ENCODE results near the gene MAPK14.
"Not testable (repeated sequence)": the region's sequence is repeated elsewhere in the genome, so short reads cannot be mapped to it uniquely, and the experiment has no call there.

MAPK14 gene

DNA sequence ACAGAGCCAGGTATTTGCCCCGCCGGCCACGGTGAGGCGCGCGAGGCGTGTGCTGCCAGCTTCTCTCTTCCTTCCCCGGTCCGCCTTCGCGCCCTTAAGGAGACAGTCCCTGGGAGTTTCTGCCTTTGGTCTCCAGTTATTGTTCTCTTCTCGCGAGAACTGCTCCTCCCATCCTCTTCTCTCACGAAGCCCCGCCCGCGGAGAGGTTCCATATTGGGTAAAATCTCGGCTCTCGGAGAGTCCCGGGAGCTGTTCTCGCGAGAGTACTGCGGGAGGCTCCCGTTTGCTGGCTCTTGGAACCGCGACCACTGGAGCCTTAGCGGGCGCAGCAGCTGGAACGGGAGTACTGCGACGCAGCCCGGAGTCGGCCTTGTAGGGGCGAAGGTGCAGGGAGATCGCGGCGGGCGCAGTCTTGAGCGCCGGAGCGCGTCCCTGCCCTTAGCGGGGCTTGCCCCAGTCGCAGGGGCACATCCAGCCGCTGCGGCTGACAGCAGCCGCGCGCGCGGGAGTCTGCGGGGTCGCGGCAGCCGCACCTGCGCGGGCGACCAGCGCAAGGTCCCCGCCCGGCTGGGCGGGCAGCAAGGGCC is at the start of gene MAPK14:
Gene MAPK14 (plus strand): TSS at position 308 of the 587 bp plus-strand sequence. CDS start 350 bp downstream, outside the sequence.
- DNase-seq (ENCODE audit: extremely low read depth in 1 of 2, low read depth in 1 of 2): peak; percentile 90 to 97

DNA sequence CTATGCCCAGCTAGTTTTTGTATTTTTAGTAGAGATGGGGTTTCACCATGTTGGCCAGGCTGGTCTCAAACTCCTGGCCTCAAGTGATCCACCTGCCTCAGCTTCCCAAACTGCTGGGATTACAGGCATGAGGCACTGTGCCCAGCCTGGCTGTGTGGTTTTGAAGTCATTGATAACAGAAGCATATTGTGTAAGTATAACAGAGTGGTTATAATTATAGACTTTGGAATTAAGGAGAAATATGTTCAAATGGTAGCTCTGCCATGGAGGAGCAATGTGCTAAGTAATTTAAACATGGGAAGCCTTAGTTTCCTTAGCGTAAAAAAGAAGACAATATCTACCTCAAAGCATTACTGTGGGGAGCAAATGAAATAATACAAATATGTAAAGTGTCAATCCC is 47.5 kb upstream of the MAPK14 start:
- not testable (repeated sequence) for DNase-seq (ENCODE audit: extremely low read depth in 1 of 2, low read depth in 1 of 2)

DNA sequence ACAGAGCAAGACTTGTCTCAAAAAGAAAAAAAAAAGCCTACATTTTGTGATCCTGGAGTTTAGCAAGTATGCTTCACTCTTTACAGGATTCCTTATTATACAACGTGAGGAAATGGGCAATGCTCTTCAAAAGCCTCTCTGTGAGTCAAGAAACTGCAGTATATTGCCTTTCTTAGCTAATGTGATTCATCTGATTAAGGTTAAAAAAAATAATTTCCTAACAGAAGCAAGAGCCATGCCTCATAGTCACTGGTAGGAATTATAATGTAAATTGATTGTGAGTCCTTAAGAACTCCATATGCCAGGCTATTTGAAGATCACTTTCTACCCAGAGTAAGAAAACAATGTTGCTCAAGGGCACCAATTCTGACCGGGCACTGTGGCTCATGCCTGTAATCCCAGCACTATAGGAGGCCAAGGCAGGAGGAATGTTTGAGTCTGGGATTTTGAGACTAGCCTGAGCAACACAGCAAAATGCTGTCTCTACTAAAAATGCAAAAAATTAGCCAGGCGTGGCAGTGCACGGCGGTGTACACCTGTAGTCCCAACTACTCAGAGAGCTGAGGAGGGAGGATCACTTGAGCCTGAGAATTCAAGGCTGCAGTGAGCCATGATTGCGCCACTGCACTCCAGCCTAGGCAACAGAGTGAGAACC is 46.5 kb upstream of the MAPK14 start:
- no peak for DNase-seq (ENCODE audit: extremely low read depth in 1 of 2, low read depth in 1 of 2)

DNA sequence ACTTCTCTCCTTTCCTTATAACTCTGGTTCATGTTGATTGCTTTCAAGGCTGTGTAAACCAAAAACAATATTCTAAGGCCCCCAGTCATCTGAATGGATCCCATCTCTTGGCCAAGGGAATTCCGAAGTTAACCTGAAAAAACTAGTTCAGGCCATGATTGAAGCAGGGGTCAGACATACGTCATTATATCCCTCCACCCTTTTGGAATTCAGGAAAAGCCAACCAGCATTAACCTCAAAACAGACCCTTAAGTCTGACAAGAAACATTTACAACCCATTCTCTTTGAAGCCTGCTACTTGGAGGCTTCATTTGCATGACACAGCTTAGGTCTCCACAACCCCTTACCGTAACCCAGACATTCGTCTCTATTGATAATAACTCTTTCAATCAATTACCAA is 42.9 kb upstream of the MAPK14 start:
- no peak for DNase-seq (ENCODE audit: extremely low read depth in 1 of 2, low read depth in 1 of 2)

DNA sequence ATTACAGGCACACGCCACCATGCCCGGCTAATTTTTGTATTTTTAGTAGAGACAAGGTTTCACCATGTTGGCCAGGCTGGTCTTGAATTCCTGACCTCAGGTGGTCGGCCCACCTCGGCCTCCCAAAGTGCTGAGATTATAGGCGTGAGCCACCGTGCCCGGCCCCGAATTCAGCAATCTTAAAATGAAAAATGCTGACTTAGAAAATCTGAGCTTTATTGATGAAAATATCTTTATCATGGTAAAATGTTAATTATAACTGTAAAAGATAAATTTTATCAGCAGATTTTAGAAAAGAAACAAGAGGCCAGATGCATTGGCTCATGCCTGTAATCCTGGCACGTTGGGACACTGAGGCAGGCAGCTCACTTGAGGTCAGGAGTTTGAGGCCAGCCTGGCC is 39.6 kb upstream of the MAPK14 start:
- DNase-seq (ENCODE audit: extremely low read depth in 1 of 2, low read depth in 1 of 2): not testable (repeated sequence)

DNA sequence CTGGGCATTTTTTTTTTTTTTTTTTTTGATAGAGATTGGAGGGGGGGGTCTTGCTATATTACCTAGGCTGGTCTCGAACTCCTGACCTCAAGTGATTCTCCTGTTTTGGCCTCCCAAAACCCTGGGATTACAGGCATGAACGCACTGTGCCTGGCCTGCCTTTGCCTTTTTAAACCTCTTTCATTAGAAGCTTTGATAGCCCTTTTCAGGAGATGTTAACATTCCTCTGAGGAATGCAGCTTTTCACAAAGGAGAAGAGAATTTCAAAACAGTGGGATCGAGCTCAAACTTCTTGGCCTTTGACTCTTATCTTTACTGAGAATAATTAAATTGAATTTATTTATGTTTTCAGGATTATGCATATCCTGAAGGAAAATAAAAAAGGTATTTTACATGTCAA is 34.5 kb upstream of the MAPK14 start:
- no peak for DNase-seq (ENCODE audit: extremely low read depth in 1 of 2, low read depth in 1 of 2)

DNA sequence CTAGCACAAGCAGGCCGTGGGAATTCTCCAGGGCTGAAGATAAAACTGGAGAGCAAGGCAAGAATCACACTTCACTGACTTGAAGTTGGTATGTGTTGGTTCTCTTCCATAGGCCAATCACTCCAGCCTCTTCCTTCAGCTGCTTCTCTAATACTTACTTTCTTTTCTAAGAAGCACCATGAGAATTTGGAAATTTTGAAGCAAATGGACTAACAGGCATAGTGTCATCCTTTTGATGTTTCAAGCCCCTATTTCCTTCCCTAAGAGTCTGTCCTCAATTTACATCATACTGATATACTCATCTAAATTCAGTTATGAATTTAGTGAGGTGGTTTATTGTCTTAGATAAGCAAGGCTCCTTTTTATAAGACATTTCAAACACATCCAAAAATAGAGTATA is 27.2 kb upstream of the MAPK14 start:
- DNase-seq (ENCODE audit: extremely low read depth in 1 of 2, low read depth in 1 of 2): no peak

DNA sequence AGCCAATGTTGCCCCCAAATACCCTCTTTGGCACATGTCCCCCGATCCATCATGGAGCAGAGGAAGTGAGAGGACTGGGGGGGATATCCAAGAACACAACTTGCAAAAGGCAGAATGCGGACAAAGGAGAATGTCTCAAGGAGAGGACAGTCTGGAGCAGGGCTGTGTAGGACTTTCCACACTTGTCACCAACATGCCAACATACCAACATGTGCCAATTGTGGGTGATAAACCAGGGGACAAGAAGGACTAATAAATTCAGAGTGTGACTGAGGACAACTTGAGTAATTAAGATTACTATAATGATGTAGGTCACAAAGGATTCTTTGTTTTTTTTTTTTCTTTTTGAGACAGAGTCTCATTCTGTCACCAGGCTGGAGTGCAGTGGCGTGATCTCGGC is 11.9 kb upstream of the MAPK14 start:
- DNase-seq (ENCODE audit: extremely low read depth in 1 of 2, low read depth in 1 of 2): no peak

DNA sequence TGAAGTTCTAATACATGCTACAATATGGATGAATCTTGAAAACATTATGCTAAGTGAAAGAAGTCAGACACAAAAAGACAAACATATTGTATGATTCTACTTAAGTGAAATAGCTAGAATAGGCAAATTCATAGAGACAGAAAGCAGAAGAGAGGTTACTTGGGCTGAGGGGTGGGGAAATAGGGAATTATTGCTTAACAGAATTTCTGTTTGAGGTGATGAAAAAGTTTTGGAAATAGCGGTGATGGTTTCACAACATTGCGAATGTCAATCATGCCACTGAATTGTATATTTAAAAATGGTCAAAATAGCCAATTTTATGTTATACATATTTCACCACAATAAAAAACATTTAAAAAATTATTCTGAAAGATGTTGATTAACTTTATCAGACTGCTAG is 9.3 kb upstream of the MAPK14 start:
- DNase-seq (ENCODE audit: extremely low read depth in 1 of 2, low read depth in 1 of 2): no peak

DNA sequence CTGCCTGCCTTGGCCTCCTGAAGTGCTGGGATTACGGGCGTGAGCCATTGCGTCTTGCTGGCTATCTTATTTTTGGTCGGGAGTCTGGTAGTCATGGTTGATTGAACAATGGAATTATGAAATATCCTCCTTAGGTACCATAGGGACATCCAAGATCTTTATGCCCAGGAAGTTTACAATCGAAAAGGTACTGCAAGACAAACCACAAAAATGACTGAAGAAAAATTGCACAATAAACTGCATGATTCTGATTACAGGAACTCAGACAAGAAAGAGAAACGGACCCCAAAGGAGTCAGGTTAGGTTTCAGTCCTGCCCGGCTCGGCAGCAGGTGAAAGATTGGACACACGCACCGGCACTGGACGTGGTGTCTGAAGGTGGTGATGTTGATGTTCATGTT is 8.4 kb upstream of the MAPK14 start:
- DNase-seq (ENCODE audit: extremely low read depth in 1 of 2, low read depth in 1 of 2): no peak

DNA sequence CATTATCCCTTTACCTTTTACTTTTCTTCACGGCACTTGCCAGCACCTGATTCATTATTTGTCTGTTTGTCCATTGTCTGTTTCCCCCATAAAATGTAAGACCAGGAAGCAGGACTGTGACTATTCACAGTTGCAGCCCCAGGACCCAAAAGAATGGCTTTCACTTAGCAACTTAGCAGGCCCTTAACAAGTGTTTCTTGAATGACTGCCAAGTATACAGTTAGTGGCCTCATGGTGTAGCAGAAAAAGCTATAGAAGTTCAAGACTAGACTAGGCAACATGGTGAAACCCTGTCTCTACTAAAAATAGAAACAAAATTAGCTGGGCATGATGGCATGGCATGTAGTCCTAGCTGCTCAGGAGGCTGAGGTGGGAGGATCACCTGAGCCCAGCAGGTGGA is 7.5 kb upstream of the MAPK14 start:
- no peak for DNase-seq (ENCODE audit: extremely low read depth in 1 of 2, low read depth in 1 of 2)

DNA sequence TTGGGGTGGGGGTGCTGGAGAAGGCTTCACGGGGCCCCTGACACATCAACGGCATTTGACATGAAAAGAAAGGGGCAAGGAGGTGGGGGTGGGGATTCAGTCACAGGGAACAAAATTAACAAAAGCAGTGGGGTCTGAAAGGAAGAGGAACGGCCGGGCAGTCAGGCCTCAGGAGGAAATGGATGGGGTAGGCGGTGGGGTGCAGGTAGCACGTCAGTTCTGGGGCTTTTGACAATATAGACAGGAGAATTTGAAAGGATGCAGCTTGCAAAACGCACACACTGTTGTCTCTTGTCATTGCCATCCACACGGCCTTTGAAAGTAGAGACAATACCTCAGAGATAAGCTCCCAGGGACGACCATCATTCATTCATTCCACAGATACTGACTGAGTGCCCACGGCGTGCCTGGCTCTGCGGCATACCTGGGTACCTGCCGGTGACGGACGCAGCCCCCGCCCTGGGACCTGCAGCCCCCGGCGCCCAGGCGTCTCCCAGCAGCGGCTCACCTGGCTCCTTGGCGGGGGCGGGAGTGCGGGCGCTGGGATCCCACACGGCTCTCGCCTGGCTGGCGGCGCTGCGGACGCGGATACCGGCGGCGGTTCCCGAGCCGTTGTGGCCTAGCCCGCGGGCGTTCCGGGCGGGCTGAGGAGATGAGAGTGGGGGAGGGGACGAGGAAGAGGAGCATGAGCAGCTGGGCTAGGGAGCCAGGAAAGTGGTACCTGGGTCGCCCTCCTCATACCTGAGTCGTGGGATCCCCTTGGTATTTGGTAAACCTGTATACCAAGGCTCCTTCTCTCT is 3.4 kb upstream of the MAPK14 start, which contains the start of gene SLC26A8:
Gene SLC26A8 (minus strand): TSS at position 646 of the 800 bp plus-strand sequence. CDS start 4,934 bp downstream, outside the sequence.
- DNase-seq (ENCODE audit: extremely low read depth in 1 of 2, low read depth in 1 of 2): no peak

DNA sequence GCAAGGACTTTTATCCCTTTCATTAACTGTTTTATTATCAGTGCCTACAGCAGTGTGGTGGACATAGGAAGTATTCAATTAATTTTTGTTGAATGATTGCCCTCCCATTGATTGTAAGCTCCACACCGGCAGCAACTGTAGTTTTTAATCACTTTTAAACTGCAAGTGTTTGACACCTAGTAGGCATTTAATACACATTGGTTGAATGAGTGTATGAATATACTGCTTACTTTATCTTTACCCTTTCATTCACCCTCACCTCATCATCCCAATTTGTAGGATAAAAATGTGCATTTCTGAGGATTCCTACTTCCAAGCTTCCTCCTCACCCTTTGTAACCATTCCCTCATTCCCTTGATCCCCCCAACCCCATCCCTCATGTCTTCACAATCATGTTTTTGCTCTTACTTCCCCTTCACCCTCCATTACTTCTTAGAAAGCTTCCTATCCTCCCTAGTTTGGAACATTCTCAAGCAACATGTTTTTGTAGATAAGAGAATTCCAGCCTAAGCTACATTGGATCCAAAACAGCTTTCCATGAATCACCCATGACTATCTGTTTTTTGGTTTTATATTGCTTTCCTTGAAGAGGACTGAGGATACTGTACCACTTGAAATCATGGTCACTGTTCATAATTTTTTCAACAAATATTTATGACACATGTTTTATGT is 2.2 kb upstream of the MAPK14 start:
- DNase-seq (ENCODE audit: extremely low read depth in 1 of 2, low read depth in 1 of 2): no peak

DNA sequence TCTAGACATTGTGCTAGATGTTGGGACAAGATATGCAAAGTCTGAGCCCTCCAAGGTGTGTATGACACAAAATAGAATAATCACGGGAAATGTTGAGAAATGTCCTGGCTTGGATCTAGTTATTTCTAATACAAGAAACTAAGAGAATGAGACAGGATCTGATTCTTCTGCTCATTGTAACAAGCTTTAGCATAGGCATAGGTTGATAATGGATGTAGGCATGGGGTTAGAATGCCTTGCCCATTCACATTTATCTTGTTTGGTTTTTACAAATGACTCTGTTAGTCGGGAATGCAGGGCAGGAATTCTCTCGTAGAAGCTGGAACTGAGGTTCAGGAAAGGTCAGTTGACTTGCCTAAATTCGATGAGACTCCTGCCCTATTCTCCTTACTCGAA is 1.7 kb upstream of the MAPK14 start:
- DNase-seq (ENCODE audit: extremely low read depth in 1 of 2, low read depth in 1 of 2): no peak

DNA sequence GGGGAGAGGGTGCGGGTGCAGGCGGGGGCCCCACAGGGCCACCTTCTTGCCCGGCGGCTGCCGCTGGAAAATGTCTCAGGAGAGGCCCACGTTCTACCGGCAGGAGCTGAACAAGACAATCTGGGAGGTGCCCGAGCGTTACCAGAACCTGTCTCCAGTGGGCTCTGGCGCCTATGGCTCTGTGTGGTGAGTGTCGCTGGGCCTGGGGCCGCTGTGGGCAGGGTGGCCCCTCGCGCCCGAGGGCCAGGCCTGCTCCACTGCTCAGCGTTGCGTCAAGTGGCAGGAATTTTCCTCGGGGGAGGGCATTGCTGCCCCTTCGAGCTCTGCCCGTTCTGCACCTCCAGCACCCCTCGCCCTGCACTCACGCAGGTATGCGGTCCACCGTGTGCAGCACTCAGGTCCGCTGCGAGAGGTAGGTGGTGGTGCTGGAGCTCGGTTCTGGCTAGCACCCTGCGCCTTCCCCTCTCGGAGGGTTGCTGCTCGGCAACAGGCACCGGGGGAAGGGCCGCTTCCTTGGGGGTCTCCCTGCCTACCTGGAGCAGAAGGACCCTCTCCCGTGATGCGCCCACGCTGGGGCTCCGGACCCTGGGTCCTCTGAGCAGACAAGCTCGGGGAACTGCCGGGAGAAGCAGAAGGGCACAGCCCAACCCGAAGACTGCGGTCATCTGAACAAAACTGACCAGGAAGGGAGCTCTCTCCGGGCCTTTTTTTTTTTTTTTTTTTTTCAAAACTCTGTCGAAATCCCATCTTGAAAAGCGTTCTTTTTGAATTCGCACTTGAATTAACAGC is 674 bp downstream of the MAPK14 start:
- DNase-seq (ENCODE audit: extremely low read depth in 1 of 2, low read depth in 1 of 2): peak in 1 of 2 donors; percentile 11

DNA sequence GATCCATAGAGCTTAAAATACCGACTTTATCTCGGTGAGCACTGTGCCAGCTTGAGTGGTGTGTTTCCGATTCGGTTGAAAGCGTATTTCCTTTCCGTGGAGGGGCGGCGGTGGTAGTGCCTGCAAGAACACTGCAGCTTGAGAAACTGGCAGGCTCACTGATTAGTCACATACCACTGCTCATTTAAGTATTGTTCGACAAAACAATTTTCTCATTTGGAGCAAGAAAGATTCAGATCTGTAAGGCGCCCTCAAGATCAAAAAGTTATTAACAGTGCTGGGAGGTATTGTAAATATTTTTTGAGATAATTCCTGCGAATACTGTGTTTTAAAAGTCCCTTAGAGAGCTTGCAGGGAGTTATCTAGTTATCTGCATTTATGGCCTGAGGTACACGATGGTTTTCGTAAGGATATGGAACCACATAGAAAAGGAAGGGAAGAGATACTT is 1.3 kb downstream of the MAPK14 start:
- DNase-seq (ENCODE audit: extremely low read depth in 1 of 2, low read depth in 1 of 2): peak; percentile 45 to 76

DNA sequence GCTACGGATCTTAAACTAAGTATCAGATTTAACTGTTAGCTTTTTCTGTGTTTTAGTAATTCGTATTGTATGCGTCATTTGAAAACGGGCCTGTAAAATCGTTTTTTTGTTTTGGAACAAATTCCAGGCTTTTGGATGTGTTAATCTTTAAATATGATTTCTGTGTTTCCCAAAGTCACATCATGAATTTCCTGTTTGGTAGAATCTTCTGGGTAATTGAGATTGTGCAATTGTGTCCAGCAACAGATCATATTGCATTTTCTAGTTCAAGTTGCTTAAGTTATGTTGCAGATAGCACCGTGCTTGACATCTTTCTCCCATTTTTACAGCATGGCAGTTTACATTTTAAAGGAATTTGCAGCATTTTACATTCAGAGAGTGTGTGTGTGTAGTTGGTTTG is 1.9 kb downstream of the MAPK14 start:
- no peak for DNase-seq (ENCODE audit: extremely low read depth in 1 of 2, low read depth in 1 of 2)

DNA sequence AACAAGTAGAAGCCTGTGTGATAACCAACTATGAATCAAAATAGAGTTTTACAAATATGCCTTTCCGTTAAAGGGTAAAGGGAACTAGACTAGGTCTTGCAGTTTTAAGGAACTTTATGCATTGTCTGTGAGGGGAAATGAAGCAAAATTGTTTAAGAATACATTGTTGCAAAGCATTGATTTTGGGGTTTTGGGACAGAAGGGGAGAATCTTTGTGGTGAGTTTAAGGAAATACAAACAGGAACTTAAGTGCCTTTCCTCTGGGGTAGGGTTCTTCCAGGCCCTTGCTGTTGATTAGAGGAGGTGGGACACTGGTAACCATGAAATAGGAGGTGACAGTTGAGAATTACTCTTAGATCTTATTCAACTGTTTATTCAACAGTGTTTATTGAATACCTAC is 4.7 kb downstream of the MAPK14 start:
- no peak for DNase-seq (ENCODE audit: extremely low read depth in 1 of 2, low read depth in 1 of 2)

DNA sequence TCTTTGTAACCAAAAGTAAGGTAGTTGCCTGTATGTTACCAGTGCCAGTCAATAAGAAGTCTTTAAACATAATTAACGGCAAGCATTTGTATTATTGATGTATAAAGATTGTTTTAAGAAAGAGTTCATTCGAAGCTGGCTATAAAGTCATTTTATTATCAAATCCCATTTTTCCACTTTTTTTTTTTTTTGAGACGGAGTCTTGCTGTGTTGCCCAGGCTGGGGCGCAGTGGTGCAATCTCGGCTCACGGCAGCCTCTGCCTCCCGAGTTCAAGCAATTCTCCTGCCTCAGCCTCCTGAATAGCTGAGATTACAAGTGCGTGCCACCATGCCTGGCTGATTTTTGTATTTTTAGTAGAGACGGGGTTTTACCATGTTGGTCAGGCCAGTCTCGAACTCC is 5.5 kb downstream of the MAPK14 start:
- not testable (repeated sequence) for DNase-seq (ENCODE audit: extremely low read depth in 1 of 2, low read depth in 1 of 2)

DNA sequence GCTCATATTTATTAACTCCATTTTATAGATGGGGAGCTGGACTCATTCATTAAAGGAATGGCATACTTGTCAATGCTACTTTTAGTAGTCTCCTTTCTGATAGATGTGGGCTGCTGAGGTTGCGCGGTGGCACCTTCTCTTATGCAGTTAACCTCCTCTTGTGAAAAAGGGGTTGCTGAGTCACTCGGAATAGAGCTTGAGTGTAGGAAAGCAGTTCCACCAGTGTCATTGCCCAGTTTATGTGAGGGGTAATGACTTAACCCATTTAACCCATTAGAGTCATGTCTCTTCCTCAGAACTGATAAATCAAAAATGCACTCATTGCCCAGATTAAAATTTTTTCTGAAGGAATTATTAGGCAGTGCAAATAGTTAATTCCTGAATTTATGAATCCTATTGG is 6.3 kb downstream of the MAPK14 start:
- DNase-seq (ENCODE audit: extremely low read depth in 1 of 2, low read depth in 1 of 2): peak in 1 of 2 donors; percentile 50
